Left cardiac atrium (tissue), 4 donors: Measurements from ENCODE around the gene NPIPA7. TPM values are rescaled to one million over a fixed set of nuclear protein-coding genes. Genes with fewer than 3 reads are reported as not detected.
"Not testable (repeated sequence)": the region's sequence is repeated elsewhere in the genome, so short reads cannot be mapped to it uniquely, and the experiment has no call there.

ENCODE experiments used
- ATAC-seq, 2 donors: fragments of 200-7000 bp; cut with Tn5 transposase; one replicate each; pipeline ENCODE4 v1.9.1; 2020; ENCODE audit warnings: mild to moderate bottlenecking in 2 of 2, moderate library complexity in 2 of 2
- DNase-seq: peaks from one replicate; pipeline ENCODE4 v3.0.0-alpha.2; 2020
- intact Hi-C, 2 donors: fragments of 100-400 bp; cut with DNase I; formaldehyde crosslinking; loops; one replicate each; pipeline versions ENCODE4 v1.14.1 to v1.15.1; 2022 to 2023
- microRNA-seq, 2 donors: library from miRNA; unstranded; fragments of <30 nt; microRNA quantifications; one replicate each; pipeline ENCODE4 v1.2.0, GENCODE V29; 2020
- total RNA-seq, 2 donors: library from RNA; stranded (reverse); fragmentation: NEBNext Ultra II Directional; extraction: Animal tissue kit (Norgen Biotek cat#: 25700); gene quantifications; one replicate each; pipeline ENCODE4 v1.2.1, GENCODE V29; 2021
- donor health status: DM: no; HTN: yes; CAD: no.
- donor health status: DM: no; HTN: yes; CAD: no; lungs with severe emphysema.
- donor health status: DM: yes; HTN: yes; CAD: no.
- donor health status: Dilated cardiomyopathy.

Gene NPIPA7
- total RNA-seq, 2 donors from 2014 or later, result 2.7 to 3.7 TPM

DNA sequence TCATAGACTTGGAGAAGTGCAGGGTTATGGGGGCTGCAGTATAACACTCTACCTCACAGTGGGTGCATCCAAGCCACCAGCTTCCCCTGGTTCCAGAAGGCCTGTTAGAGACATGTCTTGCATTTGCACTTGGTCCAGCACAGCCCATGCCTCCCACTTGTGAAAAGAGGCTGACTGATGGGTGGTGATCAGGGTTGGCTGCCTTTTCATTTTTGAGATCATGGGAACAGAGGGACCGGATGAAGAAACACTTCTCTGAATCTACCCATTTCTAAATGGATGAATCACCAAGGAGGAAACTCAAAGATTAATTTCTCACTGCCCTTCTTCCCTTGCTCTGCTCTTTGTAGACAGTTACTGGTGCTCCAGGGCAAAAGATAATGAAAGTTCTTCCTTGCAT lies 34.8 kb downstream of the NPIPA7 start:
- ATAC-seq, DNase-seq, intact Hi-C loops: not testable (repeated sequence)

GRCh38 chr16:16417071-16417470 lies 38.1 kb downstream of the NPIPA7 start:
- DNase-seq, intact Hi-C loops: not testable (repeated sequence)
- peak in 1 of 2 donors; percentile 59 for ATAC-seq

DNA sequence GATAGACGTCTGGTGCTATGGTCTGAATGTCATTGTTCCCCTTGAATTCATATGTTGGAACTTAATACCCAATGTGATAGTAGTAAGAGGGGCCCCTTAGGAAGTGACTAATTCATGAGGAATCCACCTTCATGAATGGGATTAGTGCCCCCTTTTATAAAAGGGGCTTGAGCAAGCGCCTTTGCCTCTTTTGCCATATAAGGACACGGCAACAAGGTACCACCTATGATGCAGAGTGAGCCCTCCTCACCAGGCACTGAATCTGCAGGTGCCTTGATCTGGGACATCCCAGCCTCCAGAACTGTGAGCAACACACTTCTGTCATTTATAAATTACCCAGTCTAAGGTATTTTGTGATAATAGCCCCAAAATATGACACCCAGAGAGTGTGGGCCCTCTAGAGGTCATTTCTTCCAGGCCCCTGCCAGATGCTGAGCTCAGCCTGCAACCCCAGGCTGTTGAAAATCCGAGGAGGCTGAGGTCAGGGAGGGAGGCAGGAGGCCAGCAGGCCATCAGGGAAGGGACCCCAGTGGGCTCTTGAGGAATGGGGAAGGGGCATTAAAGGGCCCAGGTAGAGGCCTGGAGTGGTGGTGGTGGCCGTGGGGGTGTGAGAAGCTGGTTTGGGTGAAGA lies 39.1 kb downstream of the NPIPA7 start:
- ATAC-seq, intact Hi-C loops, DNase-seq: not testable (repeated sequence)

- DNase-seq, intact Hi-C loops, ATAC-seq: not testable (repeated sequence)
Measured at GRCh38 chr16:16420515-16420914, 41.6 kb downstream of the NPIPA7 start.

- intact Hi-C loops, DNase-seq: not testable (repeated sequence)
Measured at GRCh38 chr16:16425146-16425545, 46.2 kb downstream of the NPIPA7 start.

DNA sequence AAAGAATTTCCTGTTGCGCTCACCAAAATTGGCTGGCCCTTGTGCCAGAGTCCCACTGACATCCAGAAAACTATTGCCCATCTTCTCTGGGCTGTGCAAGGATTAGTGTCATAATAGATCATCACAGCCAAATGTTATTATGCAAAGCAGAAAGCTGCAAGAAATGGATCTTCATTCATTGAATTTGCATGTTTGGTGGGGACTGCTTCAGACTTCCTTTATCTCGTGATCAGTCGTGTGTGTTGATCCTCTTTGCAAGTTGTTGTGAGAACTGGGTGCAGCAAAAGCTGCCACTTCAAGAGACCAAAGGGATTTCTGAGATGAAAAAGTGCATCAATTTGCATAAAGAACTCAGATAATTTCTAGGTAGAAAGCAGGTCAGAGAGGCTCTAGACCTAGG lies 52.2 kb downstream of the NPIPA7 start:
- intact Hi-C loops, ATAC-seq, DNase-seq: not testable (repeated sequence)

More at GRCh38 chr16:16425146-16425545, 46.2 kb downstream of the NPIPA7 start:
- ATAC-seq, result not testable (repeated sequence)

GRCh38 chr16:16434711-16435110 lies 55.8 kb downstream of the NPIPA7 start:
- intact Hi-C loops, ATAC-seq, DNase-seq: not testable (repeated sequence)

- ATAC-seq, intact Hi-C loops, DNase-seq: not testable (repeated sequence)
Measured at GRCh38 chr16:16441401-16441800, 62.5 kb downstream of the NPIPA7 start.

Small RNAs within 50 kb of the gene (microRNA-seq; reads per million reads assigned to microRNA genes)
- gene MIR6511A3 (0 reads per million in 2 donors), gene MIR6770-2 (0 reads per million in 2 donors)

Other genes with a start within 250 kb of the NPIPA7 start
- gene ABCC6, start 155.6 kb upstream of the NPIPA7 start, total RNA-seq, result 1 to 10 TPM; 2.0 to 8.2 TPM
- 100 to 1,000 TPM in 1 of 2 donors, 10 to 100 TPM in 1; 42.0 to 110 TPM for gene NOMO3, start 146.6 kb upstream of the NPIPA7 start, total RNA-seq